Prostate gland (tissue), 2 donors: ENCODE data around the gene CLN5.

Experiments used
- CTCF ChIP-seq, 4 experiments: fragments of 200-600 bp in 2 of 4; fragments of 450-650 bp in 2 of 4; sonication (generic) in 2 of 4; IDR thresholded peaks; 1 replicate in 3 of 4; 2 replicates in 1 of 4; pipeline ENCODE4 v1.5.1; 2016 to 2019; ENCODE audit warnings: antibody characterized with exemption in 4 of 4, mild to moderate bottlenecking in 2 of 4, moderate library complexity in 2 of 4
- POLR2A ChIP-seq: fragments of 450-650 bp; IDR thresholded peaks from one replicate; pipeline ENCODE4 v1.6.1; 2016; ENCODE audit warnings: antibody characterized with exemption, mild to moderate bottlenecking

DNA sequence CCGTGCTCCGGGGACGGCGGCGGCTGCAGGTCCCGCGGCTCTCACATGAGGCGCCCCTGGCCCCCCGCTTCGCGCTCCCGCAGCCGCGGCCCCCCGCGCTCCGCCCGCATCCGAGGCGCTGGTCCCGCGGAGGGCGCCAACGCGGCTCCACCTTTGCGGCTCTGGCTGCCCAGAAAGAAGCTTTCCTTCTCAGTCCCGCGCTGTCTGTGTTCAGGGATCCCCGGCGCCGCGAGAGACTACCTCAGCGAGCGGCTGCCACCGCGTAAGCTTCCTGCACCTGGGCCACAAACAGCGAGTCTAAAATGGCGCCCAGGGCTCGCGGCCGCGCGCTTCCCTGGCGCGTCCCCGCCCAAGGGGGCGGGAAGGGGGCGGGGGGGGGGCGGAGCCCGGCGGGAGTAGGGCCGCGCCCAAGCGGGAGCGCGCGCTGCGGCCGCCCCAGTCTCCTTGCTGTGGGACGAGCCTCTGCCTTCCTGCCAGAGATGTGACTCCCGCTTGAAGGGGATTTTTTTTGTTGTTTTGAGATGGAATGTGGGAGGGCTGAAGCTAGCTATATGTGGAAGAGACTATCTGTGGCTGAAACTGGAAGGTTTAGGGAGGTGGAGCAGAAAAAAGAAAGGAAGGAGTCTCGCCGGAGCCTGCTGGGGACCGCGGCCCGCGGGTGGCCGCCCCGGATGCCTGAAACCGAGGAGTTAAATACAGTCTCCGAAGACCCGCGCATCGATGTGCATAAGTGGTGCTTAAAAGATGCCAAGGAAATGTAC lies 35.2 kb downstream of the CLN5 start, which contains the start of gene FBXL3:
- TF ChIP-seq CTCF (IDR thresholded peaks at IDR 0.05) (no peak), POLR2A (peak; percentile 67)
